Measurements from ENCODE around the gene GLIPR1L2.

GRCh38 chr12:75390156-75390898 is 562 bp upstream of the GLIPR1L2 start:
- TF ChIP-seq EZH2 (IDR thresholded peaks at IDR 0.05) (no peak), POLR2AphosphoS5 (IDR thresholded peaks at IDR 0.05; ENCODE audit: borderline replicate concordance, low read depth, low read length) (no peak), FOXP2 (optimal IDR thresholded peaks at IDR 0.05; ENCODE audit: control extremely low read depth, extremely low read length, insufficient read depth) (no peak)
